ENCODE measurements around the gene ASCL4. TPM values are rescaled to one million over a fixed set of nuclear protein-coding genes. Genes with fewer than 3 reads are reported as not detected.

ASCL4 gene
- total and polyA plus RNA-seq, 2 of the 8 experiments (the other 6 are each of a cell fraction or from before 2014, with no cell fraction given) = not detected

GRCh38 chr12:107749083-107749482 is 25.4 kb upstream of the ASCL4 start (continued):
- TF ChIP-seq E2F6 (IDR thresholded peaks at IDR 0.05) (no peak), NANOG (IDR thresholded peaks at IDR 0.05; ENCODE audit: insufficient read depth, low read depth, low read length, poor library complexity, severe bottlenecking) (no peak), SRF (IDR thresholded peaks at IDR 0.05; ENCODE audit: low read depth, low read length) (no peak), RFX5 (IDR thresholded peaks at IDR 0.05; ENCODE audit: borderline replicate concordance, low read depth, low read length) (no peak)

All from H1 (cell line).